WTC11 (cell line): ENCODE measurements around the gene ASB3. TPM values are rescaled to one million over a fixed set of nuclear protein-coding genes. Genes with fewer than 3 reads are reported as not detected.
"Not testable (repeated sequence)": the region's sequence is repeated elsewhere in the genome, so short reads cannot be mapped to it uniquely, and the experiment has no call there.

Experiments
- ATAC-seq: fragments of 200-7000 bp; cut with Tn5 transposase; 2 replicates; pipeline ENCODE4 v1.10.0; 2021; ENCODE audit warnings: mild to moderate bottlenecking, moderate library complexity
- CTCF ChIA-PET: fragments of 300-600 bp; sonication (Branson Sonifier 250); formaldehyde crosslinking; loops from one replicate; lab custom pipeline; 2021; ENCODE audit warnings: antibody characterized with exemption; lab: Charles Lee
- POLR2A ChIA-PET: fragments of 350-600 bp; sonication (Branson Sonifier 250); formaldehyde crosslinking; loops from one replicate; lab custom pipeline; 2021; ENCODE audit warnings: antibody characterized with exemption; lab: Charles Lee
- DNase-seq: peaks from one replicate; pipeline ENCODE4 v3.0.0; 2021; ENCODE audit warnings: low spot score
- H3K27ac Mint-ChIP-seq: 2 replicates; pipeline ENCODE4 v1.8.0; 2021; ENCODE audit warnings: mixed read lengths
- H3K27me3 Mint-ChIP-seq: 2 replicates; pipeline ENCODE4 v1.8.0; 2021; ENCODE audit warnings: low read depth, mild to moderate bottlenecking, moderate library complexity, mixed read lengths
- H3K36me3 Mint-ChIP-seq: 2 replicates; pipeline ENCODE4 v1.8.0; 2021; ENCODE audit warnings: mixed read lengths
- H3K4me1 Mint-ChIP-seq: 2 replicates; pipeline ENCODE4 v1.8.0; 2022; ENCODE audit warnings: mixed read lengths
- H3K4me3 Mint-ChIP-seq: 2 replicates; pipeline ENCODE4 v1.8.0; 2021; ENCODE audit warnings: mild to moderate bottlenecking, moderate library complexity, mixed read lengths
- H3K9me3 Mint-ChIP-seq: 2 replicates; pipeline ENCODE4 v1.8.0; 2021; ENCODE audit warnings: mixed read lengths
- AR ChIP-seq: fragments of 250-450 bp; sonication (Bioruptor Pico); IDR thresholded peaks from 2 replicates; pipeline ENCODE4 v1.9.0; 2021; ENCODE audit warnings: mild to moderate bottlenecking
- ATF1 ChIP-seq: sonication (generic); formaldehyde crosslinking; IDR thresholded peaks from 2 replicates; pipeline ENCODE4 v1.8.1; 2023; ENCODE audit warnings: mild to moderate bottlenecking, moderate library complexity, missing genetic modification reagents
- ATF2 ChIP-seq: sonication (generic); formaldehyde crosslinking; IDR thresholded peaks from 2 replicates; pipeline ENCODE4 v1.8.1; 2022; ENCODE audit warnings: low read depth, missing genetic modification reagents, borderline replicate concordance
- ATF3 ChIP-seq: sonication (generic); formaldehyde crosslinking; conservative IDR thresholded peaks from 2 replicates; pipeline ENCODE4 v1.8.1; 2022; ENCODE audit warnings: mild to moderate bottlenecking, missing genetic modification reagents
- ATF6 ChIP-seq: sonication (generic); formaldehyde crosslinking; IDR thresholded peaks from 2 replicates; pipeline ENCODE4 v1.8.1; 2023; ENCODE audit warnings: mild to moderate bottlenecking, missing genetic modification reagents
- EMX1 ChIP-seq: fragments of 250-450 bp; sonication (Bioruptor Pico); IDR thresholded peaks from 2 replicates; pipeline ENCODE4 v1.8.0; 2021; ENCODE audit warnings: mild to moderate bottlenecking
- ESRRA ChIP-seq: sonication (generic); formaldehyde crosslinking; IDR thresholded peaks from 2 replicates; pipeline ENCODE4 v1.8.1; 2022; ENCODE audit warnings: mild to moderate bottlenecking, missing genetic modification reagents, borderline replicate concordance
- FOXK1 ChIP-seq: sonication (generic); formaldehyde crosslinking; IDR thresholded peaks from 2 replicates; pipeline ENCODE4 v1.8.0; 2022; ENCODE audit warnings: mild to moderate bottlenecking, moderate library complexity, missing genetic modification reagents
- JUN ChIP-seq: sonication (generic); formaldehyde crosslinking; IDR thresholded peaks from 2 replicates; pipeline ENCODE4 v1.8.0; 2023; ENCODE audit warnings: mild to moderate bottlenecking, missing genetic modification reagents
- NR3C1 ChIP-seq: sonication (generic); formaldehyde crosslinking; conservative IDR thresholded peaks from 2 replicates; pipeline ENCODE4 v1.8.1; 2023; ENCODE audit warnings: low read depth, mild to moderate bottlenecking, missing genetic modification reagents
- PRDM15 ChIP-seq: sonication (generic); formaldehyde crosslinking; IDR thresholded peaks from 2 replicates; pipeline ENCODE4 v1.8.0; 2022; ENCODE audit warnings: missing genetic modification reagents
- RELA ChIP-seq: sonication (generic); formaldehyde crosslinking; IDR thresholded peaks from 2 replicates; pipeline ENCODE4 v1.8.1; 2022; ENCODE audit warnings: missing genetic modification reagents, mild to moderate bottlenecking, borderline replicate concordance
- USF2 ChIP-seq: sonication (generic); formaldehyde crosslinking; IDR thresholded peaks from 2 replicates; pipeline ENCODE4 v1.8.1; 2023; ENCODE audit warnings: mild to moderate bottlenecking, missing genetic modification reagents, moderate library complexity
- ZNF121 ChIP-seq: sonication (generic); formaldehyde crosslinking; IDR thresholded peaks from 2 replicates; pipeline ENCODE4 v1.8.0; 2023; ENCODE audit warnings: missing genetic modification reagents
- ZNF219 ChIP-seq: sonication (generic); formaldehyde crosslinking; IDR thresholded peaks from 2 replicates; pipeline ENCODE4 v1.8.0; 2023; ENCODE audit warnings: missing genetic modification reagents, mild to moderate bottlenecking, borderline replicate concordance
- ZNF232 ChIP-seq: sonication (generic); formaldehyde crosslinking; IDR thresholded peaks from 2 replicates; pipeline ENCODE4 v1.8.0; 2022; ENCODE audit warnings: mild to moderate bottlenecking, missing genetic modification reagents
- ZNF423 ChIP-seq: fragments of 250-450 bp; sonication (Bioruptor Pico); IDR thresholded peaks from 2 replicates; pipeline ENCODE4 v2.1.2; 2022; ENCODE audit warnings: mild to moderate bottlenecking, moderate library complexity
- ZNF512 ChIP-seq: sonication (generic); formaldehyde crosslinking; IDR thresholded peaks from 2 replicates; pipeline ENCODE4 v1.8.1; 2022; ENCODE audit warnings: missing genetic modification reagents, borderline replicate concordance
- total RNA-seq: library from RNA; stranded (reverse); gene quantifications from 3 replicates; pipeline ENCODE4 v1.2.3, GENCODE V29; 2021

The ASB3 gene
- total RNA-seq, 1 experiment from 2014 or later, result 30.2 TPM

- no peak for TF ChIP-seq PRDM15 (CRISPR knock-in tag)
- no peak for TF ChIP-seq ZNF121
- no peak for TF ChIP-seq ESRRA
- TF ChIP-seq USF2, result no peak
- TF ChIP-seq ATF1, result no peak
- no peak for TF ChIP-seq ATF2 (CRISPR knock-in tag)
- TF ChIP-seq, all 79 proteins: peak for 0
These were observed 116.4 kb downstream of the ASB3 start (continued) for GRCh38 chr2:53670331-53670730.

GRCh38 chr2:53668624-53669026, 118.1 kb downstream of the ASB3 start:
- CTCF ChIA-PET, result no interaction called here
- ATAC-seq, result no peak
- Mint-ChIP-seq H3K4me3 (no peak overlapping the region), H3K27me3 (no peaks in the 10 kb centered on the region), H3K36me3 (peaks cover 17% of the 10 kb centered on the region), H3K27ac (no peak overlapping the region), H3K4me1 (no peaks in the 10 kb centered on the region), H3K9me3 (peaks cover 9% of the 10 kb centered on the region)
- no peak for TF ChIP-seq NR3C1 (CRISPR knock-in tag)
- TF ChIP-seq JUN (CRISPR knock-in tag), result no peak
- no peak for TF ChIP-seq ATF6 (CRISPR knock-in tag)
- no peak for TF ChIP-seq ATF3 (CRISPR knock-in tag)
- no peak for TF ChIP-seq FOXK1 (CRISPR knock-in tag)
- TF ChIP-seq RELA, result no peak
- no peak for TF ChIP-seq ZNF423 (CRISPR knock-in tag)
- POLR2A ChIA-PET, result no interaction called here
- DNase-seq, result no peak

- H3K4me3 Mint-ChIP-seq, H3K9me3 Mint-ChIP-seq, ATAC-seq, H3K27ac Mint-ChIP-seq, CTCF ChIA-PET, H3K4me1 Mint-ChIP-seq, DNase-seq, H3K27me3 Mint-ChIP-seq, POLR2A ChIA-PET: not testable (repeated sequence)
- H3K36me3 Mint-ChIP-seq, result peaks cover 17% of the 10 kb centered on the region
These were observed 119.6 kb downstream of the ASB3 start for GRCh38 chr2:53667130-53667529.

GRCh38 chr2:53660886-53661285, 125.9 kb downstream of the ASB3 start:
- Mint-ChIP-seq H3K9me3 (peaks cover 14% of the 10 kb centered on the region), H3K27me3 (no peaks in the 10 kb centered on the region), H3K36me3 (no peaks in the 10 kb centered on the region; the same call in 1 of the 2 replicates), H3K4me1 (no peaks in the 10 kb centered on the region), H3K4me3 (no peak overlapping the region), H3K27ac (no peak overlapping the region)
- ATAC-seq (no peak), DNase-seq (no peak)
- ChIA-PET POLR2A (no interaction called here), CTCF (no interaction called here)
- TF ChIP-seq AR (CRISPR knock-in tag), result no peak
- TF ChIP-seq ZNF232 (CRISPR knock-in tag), result no peak
- no peak for TF ChIP-seq ZNF219 (CRISPR knock-in tag)
- no peak for TF ChIP-seq ZNF512 (CRISPR knock-in tag)
- TF ChIP-seq ZNF121, result no peak
- no peak for TF ChIP-seq EMX1 (CRISPR knock-in tag)
- no peak for TF ChIP-seq FOXK1 (CRISPR knock-in tag)
